ENCODE data around the gene SBF1.

The SBF1 gene

GRCh38 chr22:50396751-50397370 is 78.0 kb downstream of the SBF1 start:
- no peak for DNase-seq

Data from left hindlimb (tissue), 1 donor.